Hepatocyte (in vitro differentiated cells): ENCODE measurements around the gene CREB5. TPM values are rescaled to one million over a fixed set of nuclear protein-coding genes. Genes with fewer than 3 reads are reported as not detected.

Source experiments
- DNase-seq: peaks from one replicate; pipeline ENCODE4 v3.0.0-alpha.2; 2016; ENCODE audit warnings: low spot score
- H2AFZ ChIP-seq: fragments of 200-600 bp; sonication (generic); 2 replicates; pipeline ENCODE4 v1.6.0; 2016; ENCODE audit warnings: antibody characterized with exemption, mild to moderate bottlenecking
- H3K27ac ChIP-seq: fragments of 200-600 bp; sonication (generic); 2 replicates; pipeline ENCODE4 v1.5.1; 2016; ENCODE audit warnings: mild to moderate bottlenecking
- H3K27me3 ChIP-seq: fragments of 200-600 bp; sonication (generic); 2 replicates; pipeline ENCODE4 v1.6.1; 2016
- H3K36me3 ChIP-seq: fragments of 200-600 bp; sonication (generic); replicated peaks from 2 replicates; pipeline ENCODE4 v1.5.1; 2016; ENCODE audit warnings: low read depth; ENCODE audit not compliant: insufficient read depth
- H3K4me1 ChIP-seq: fragments of 200-600 bp; sonication (generic); 2 replicates; pipeline ENCODE4 v1.5.1; 2016; ENCODE audit warnings: mild to moderate bottlenecking, moderate library complexity; ENCODE audit not compliant: insufficient read depth
- H3K4me2 ChIP-seq: fragments of 200-600 bp; sonication (generic); 2 replicates; pipeline ENCODE4 v1.6.0; 2016
- H3K4me3 ChIP-seq: fragments of 200-600 bp; sonication (generic); 2 replicates; pipeline ENCODE4 v1.5.1; 2016; ENCODE audit warnings: mild to moderate bottlenecking
- H3K79me2 ChIP-seq: fragments of 200-600 bp; sonication (generic); 2 replicates; pipeline ENCODE4 v1.6.0; 2017; ENCODE audit warnings: mild to moderate bottlenecking
- H3K9me2 ChIP-seq: fragments of 200-600 bp; sonication (generic); replicated peaks from 2 replicates; pipeline ENCODE4 v1.6.0; 2017; ENCODE audit warnings: mild to moderate bottlenecking; ENCODE audit not compliant: insufficient read depth
- H3K9me3 ChIP-seq: fragments of 200-600 bp; sonication (generic); 2 replicates; pipeline ENCODE4 v1.5.1; 2016; ENCODE audit warnings: low read depth, mild to moderate bottlenecking
- H4K20me1 ChIP-seq: fragments of 200-600 bp; sonication (generic); 2 replicates; pipeline ENCODE4 v1.6.0; 2016; ENCODE audit warnings: mild to moderate bottlenecking; ENCODE audit not compliant: insufficient read depth, poor library complexity, severe bottlenecking
- CTCF ChIP-seq: fragments of 200-600 bp; sonication (generic); IDR thresholded peaks from 2 replicates; pipeline ENCODE4 v1.5.1; 2016; ENCODE audit warnings: antibody characterized with exemption, mild to moderate bottlenecking; ENCODE audit not compliant: poor library complexity
- EZH2 ChIP-seq: fragments of 200-600 bp; sonication (generic); IDR thresholded peaks from 2 replicates; pipeline ENCODE4 v1.6.1; 2016; ENCODE audit warnings: antibody characterized with exemption, mild to moderate bottlenecking, borderline replicate concordance
- EZH2phosphoT487 ChIP-seq: fragments of 200-600 bp; sonication (generic); IDR thresholded peaks from one replicate; pipeline ENCODE4 v1.6.1; 2018; ENCODE audit warnings: antibody characterized with exemption, mild to moderate bottlenecking, low read depth, moderate library complexity; ENCODE audit not compliant: unreplicated experiment, severe bottlenecking
- WGBS: methylation state at CpG from one replicate; pipeline ENCODE4 v1.1.6; 2016; ENCODE audit warnings: low lambda C conversion rate; ENCODE audit errors: missing lambda C conversion rate; 5-methylcytosine and 5-hydroxymethylcytosine counted together
- polyA plus RNA-seq: library from polyadenylated mRNA; unstranded; fragments of >200 nt; fragmentation: Nextera tagmentation; extraction: Ambion mirVana; gene quantifications from 2 replicates; pipeline ENCODE4 v1.2.1, GENCODE V29; 2016
- total RNA-seq: library from RNA; depleted of rRNA; stranded (reverse); fragments of >200 nt; gene quantifications from 2 replicates; pipeline ENCODE4 v1.2.3, GENCODE V29; 2014

CREB5 gene
- total and polyA plus RNA-seq, 2 experiments from 2014 or later = 14.0 to 27.9 TPM

GRCh38 chr7:28369523-28369922, 42.8 kb upstream of the CREB5 start:
- no peak for DNase-seq
- H3K4me1 ChIP-seq = no peaks in the 10 kb centered on the region
- no peak overlapping the region for H2AFZ ChIP-seq
- H3K36me3 ChIP-seq = no peaks in the 10 kb centered on the region
- no peak for TF ChIP-seq EZH2
- TF ChIP-seq EZH2phosphoT487 = no peak
- TF ChIP-seq CTCF = no peak
- no peaks in the 10 kb centered on the region for H3K79me2 ChIP-seq
- no peak overlapping the region for H3K4me2 ChIP-seq
- no peaks in the 10 kb centered on the region for H3K27me3 ChIP-seq
- no peak overlapping the region for H3K4me3 ChIP-seq
- WGBS = 65% methylated on average over 4 of the region's 4 CpGs
- no peaks in the 10 kb centered on the region for H3K9me2 ChIP-seq
- no peaks in the 10 kb centered on the region for H3K9me3 ChIP-seq
- no peak overlapping the region for H3K27ac ChIP-seq
- H4K20me1 ChIP-seq = no peaks in the 10 kb centered on the region

GRCh38 chr7:28371846-28372245, 40.5 kb upstream of the CREB5 start:
- no peaks in the 10 kb centered on the region for H3K79me2 ChIP-seq
- no peaks in the 10 kb centered on the region for H3K27me3 ChIP-seq
- TF ChIP-seq EZH2phosphoT487 = no peak
- TF ChIP-seq CTCF = no peak
- no peak for TF ChIP-seq EZH2
- no peaks in the 10 kb centered on the region for H3K4me1 ChIP-seq
- H3K9me2 ChIP-seq = no peaks in the 10 kb centered on the region
- DNase-seq = no peak
- WGBS = 68% methylated on average over 7 of the region's 7 CpGs
- no peak overlapping the region for H3K27ac ChIP-seq
- no peak overlapping the region for H3K4me2 ChIP-seq
- no peaks in the 10 kb centered on the region for H4K20me1 ChIP-seq
- H3K36me3 ChIP-seq = no peaks in the 10 kb centered on the region
- H3K9me3 ChIP-seq = no peaks in the 10 kb centered on the region
- H3K4me3 ChIP-seq = no peak overlapping the region
- H2AFZ ChIP-seq = no peak overlapping the region

DNA sequence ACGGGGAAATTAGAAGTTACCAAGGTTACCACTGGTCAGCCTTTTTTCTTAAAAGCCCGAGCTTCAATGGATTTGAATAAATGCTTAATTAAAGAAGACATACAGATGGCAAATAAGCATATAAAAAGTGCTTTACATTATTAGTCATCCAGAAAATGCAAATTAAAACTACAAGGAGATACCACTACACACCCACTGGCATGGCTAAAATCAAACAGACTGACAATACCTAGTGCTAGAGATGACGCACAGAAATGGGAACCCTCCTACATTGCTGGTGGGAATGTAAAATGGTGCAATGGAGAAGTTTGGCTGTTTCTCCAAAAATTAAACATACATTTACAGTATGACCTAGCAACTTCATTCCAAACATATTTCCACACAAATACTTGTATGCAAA, 38.3 kb upstream of the CREB5 start:
- H4K20me1 ChIP-seq = no peaks in the 10 kb centered on the region
- no peaks in the 10 kb centered on the region for H3K27me3 ChIP-seq
- H3K4me1 ChIP-seq = no peaks in the 10 kb centered on the region
- H3K36me3 ChIP-seq = no peaks in the 10 kb centered on the region
- no peak overlapping the region for H3K27ac ChIP-seq
- H3K79me2 ChIP-seq = no peaks in the 10 kb centered on the region
- H3K4me3 ChIP-seq = no peak overlapping the region
- no peaks in the 10 kb centered on the region for H3K9me2 ChIP-seq
- no peak overlapping the region for H3K4me2 ChIP-seq
- no peaks in the 10 kb centered on the region for H3K9me3 ChIP-seq
- TF ChIP-seq EZH2 = no peak
- no peak for TF ChIP-seq CTCF
- WGBS = 93% methylated on average over 3 of the region's 3 CpGs
- no peak for DNase-seq
- no peak overlapping the region for H2AFZ ChIP-seq

DNA sequence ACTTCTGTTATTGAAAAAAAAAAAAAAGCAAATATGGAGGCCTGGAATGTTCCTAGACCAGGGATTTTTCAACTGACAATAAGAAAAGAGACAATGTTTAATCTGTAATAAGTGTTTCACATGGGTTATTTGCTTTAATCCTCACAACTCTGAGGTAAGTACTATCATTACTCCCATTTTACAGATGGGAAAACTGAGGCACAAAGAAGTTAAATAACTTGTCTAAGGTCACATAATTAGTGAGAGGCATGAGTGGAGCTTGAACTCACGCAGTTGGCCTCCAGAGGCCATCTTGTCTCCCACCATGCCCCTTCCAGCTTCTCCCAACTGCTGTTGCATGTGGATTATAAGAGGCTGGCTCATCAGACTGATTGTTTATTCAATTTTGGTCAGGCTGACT, 36.6 kb upstream of the CREB5 start:
- H3K4me3 ChIP-seq = no peak overlapping the region
- H3K27me3 ChIP-seq = no peaks in the 10 kb centered on the region
- no peak overlapping the region for H3K4me2 ChIP-seq
- no peak overlapping the region for H2AFZ ChIP-seq
- no peaks in the 10 kb centered on the region for H3K79me2 ChIP-seq
- H3K9me2 ChIP-seq = no peaks in the 10 kb centered on the region
- H3K27ac ChIP-seq = no peak overlapping the region
- DNase-seq = no peak
- no peak for TF ChIP-seq EZH2phosphoT487
- H3K9me3 ChIP-seq = no peaks in the 10 kb centered on the region
- 74% methylated on average over 1 of the region's 1 CpG for WGBS
- H4K20me1 ChIP-seq = no peaks in the 10 kb centered on the region
- no peaks in the 10 kb centered on the region for H3K4me1 ChIP-seq
- H3K36me3 ChIP-seq = no peaks in the 10 kb centered on the region
